Measurements from ENCODE around the gene ALDOC. TPM values are rescaled to one million over a fixed set of nuclear protein-coding genes. Genes with fewer than 3 reads are reported as not detected.
A peak's percentile ranks its signal among the peaks of the same experiment; 100 is the strongest.

The ALDOC gene
- polyA plus RNA-seq, 2 of the 4 experiments (the other 2 are of a cell fraction), result 1.9 to 6.3 TPM

- TF ChIP-seq ATOH8 (CRISPR knock-in tag; IDR thresholded peaks at IDR 0.05; ENCODE audit: low read depth), result no peak
- 0 out of 2 replicates have a peak, but pooled peaks have one; percentile 12 for TF ChIP-seq MAX (IDR thresholded peaks at IDR 0.05)
- TF ChIP-seq EHMT2 (IDR thresholded peaks at IDR 0.05; ENCODE audit: low read depth), result no peak
- TF ChIP-seq NR3C1 (IDR thresholded peaks at IDR 0.05), result no peak
- no peak for TF ChIP-seq NPAS2 (CRISPR knock-in tag; IDR thresholded peaks at IDR 0.05; ENCODE audit: borderline replicate concordance)
- TF ChIP-seq PHF8 (IDR thresholded peaks at IDR 0.05; ENCODE audit: borderline replicate concordance, low read depth), result 0 out of 2 replicates have a peak, but pooled peaks have one; percentile 78
- TF ChIP-seq KDM1A (IDR thresholded peaks at IDR 0.05; ENCODE audit: low read depth), result no peak
- no peak; the same call in 1 of the 2 replicates for TF ChIP-seq PBX3 (IDR thresholded peaks at IDR 0.05)
- no peak for TF ChIP-seq MYC (IDR thresholded peaks at IDR 0.05; ENCODE audit: borderline replicate concordance, low read length)
- TF ChIP-seq NFE2L2 (conservative IDR thresholded peaks at IDR 0.05; ENCODE audit: low read length), result no peak
- no peak for TF ChIP-seq CHD4 (IDR thresholded peaks at IDR 0.05; ENCODE audit: borderline replicate concordance)
Observed at GRCh38 chr17:28571361-28572122, 5.2 kb downstream of the ALDOC start, which contains the start of gene PIGS (continued).

- peak; percentile 42 to 57 for ATAC-seq
- TF ChIP-seq ATOH8 (CRISPR knock-in tag; IDR thresholded peaks at IDR 0.05; ENCODE audit: low read depth), result no peak
- no peak for TF ChIP-seq FOSL2 (IDR thresholded peaks at IDR 0.05)
- 0 out of 2 replicates have a peak, but pooled peaks have one; percentile 14 for TF ChIP-seq FOSL2 (CRISPR knock-in tag; IDR thresholded peaks at IDR 0.05)
- TF ChIP-seq MAX (IDR thresholded peaks at IDR 0.05), result 0 out of 2 replicates have a peak, but pooled peaks have one; percentile 31
- TF ChIP-seq E2F6 (IDR thresholded peaks at IDR 0.05; ENCODE audit: borderline replicate concordance, low read depth), result 0 out of 2 replicates have a peak, but pooled peaks have one; percentile 62
- DNase-seq (ENCODE audit: low read depth in 1 of 2, low spot score in 1 of 2), result peak; percentile 42 to 64
- peak overlapping the region; percentile 87 to 91 for H3K27ac ChIP-seq
- H3K9me3 ChIP-seq, result no peaks in the 10 kb centered on the region
- 9% methylated on average over 21 of the region's 39 CpGs for WGBS (ENCODE audit: missing lambda C conversion rate)
- POLR2A ChIA-PET, result interaction anchor here (0.6 to 2.1 kb wide), 5 partner anchors 18 to 214 kb away, joined by 3 to 8 read pairs (median 4); partner anchors contain the start of genes BLTP2, POLDIP2 and UNC119
- CTCF ChIA-PET, result interaction anchor here (0.6 to 3.8 kb wide), 11 partner anchors 11 to 176 kb away, joined by 3 to 24 read pairs (median 6); partner anchors contain the start of genes SDF2 and SUPT6H
- peak overlapping the region; percentile 92 for H3K4me3 ChIP-seq
- H3K4me2 ChIP-seq, result peak overlapping the region; percentile 96
- peaks cover 26% of the 10 kb centered on the region for H3K4me1 ChIP-seq
- FAIRE-seq, result no peak
Observed at GRCh38 chr17:28570716-28571360, 5.9 kb downstream of the ALDOC start.

- ATAC-seq (no peak), FAIRE-seq (no peak), DNase-seq (ENCODE audit: low read depth in 1 of 2, low spot score in 1 of 2) (no peak)
- TF ChIP-seq HES2 (IDR thresholded peaks at IDR 0.05), result no peak
- TF ChIP-seq EHMT2 (IDR thresholded peaks at IDR 0.05; ENCODE audit: low read depth), result no peak
- TF ChIP-seq ZSCAN20 (CRISPR knock-in tag; IDR thresholded peaks at IDR 0.05), result no peak
- TF ChIP-seq CHD2 (IDR thresholded peaks at IDR 0.05; ENCODE audit: low read length, partially characterized antibody), result no peak
- TF ChIP-seq ELK1 (IDR thresholded peaks at IDR 0.05; ENCODE audit: low read depth, low read length), result no peak
- no peak for TF ChIP-seq KDM5A (IDR thresholded peaks at IDR 0.05)
- TF ChIP-seq ATOH8 (CRISPR knock-in tag; IDR thresholded peaks at IDR 0.05; ENCODE audit: low read depth), result no peak
- TF ChIP-seq CBX8 (IDR thresholded peaks at IDR 0.05), result no peak
- TF ChIP-seq MAZ (IDR thresholded peaks at IDR 0.05; ENCODE audit: borderline replicate concordance, low read depth, low read length), result no peak
- no peak for TF ChIP-seq SMC3 (IDR thresholded peaks at IDR 0.05)
- no peak for TF ChIP-seq CHD4 (IDR thresholded peaks at IDR 0.05; ENCODE audit: borderline replicate concordance)
- no peak for TF ChIP-seq TP53 (CRISPR knock-in tag; IDR thresholded peaks at IDR 0.05)
- Histone ChIP-seq H3K4me1 (peaks cover 26% of the 10 kb centered on the region), H3K9me3 (no peaks in the 10 kb centered on the region), H3K4me3 (no peak overlapping the region), H3K4me2 (peak overlapping the region; percentile 96; the same call in 1 of the 3 replicates), H3K27ac (no peak overlapping the region)
- WGBS (ENCODE audit: missing lambda C conversion rate), result 93% methylated on average over 1 of the region's 1 CpG
- CTCF ChIA-PET, result interaction anchor here (0.7 to 3.3 kb wide), 4 partner anchors 10 to 75 kb away, joined by 4 to 19 read pairs (median 8); no protein-coding TSS in a partner anchor
- POLR2A ChIA-PET, result interaction anchor here (0.6 kb wide), 1 partner anchor 37 kb away, joined by 3 read pairs; no protein-coding TSS in a partner anchor
Observed at GRCh38 chr17:28569446-28569845, 7.2 kb downstream of the ALDOC start.
